ENCODE results near the gene CCAR1. TPM values are rescaled to one million over a fixed set of nuclear protein-coding genes. Genes with fewer than 3 reads are reported as not detected.
"Not testable (repeated sequence)": the region's sequence is repeated elsewhere in the genome, so short reads cannot be mapped to it uniquely, and the experiment has no call there.

The CCAR1 gene
- total and polyA plus RNA-seq, 2 of the 4 experiments (the other 2 are of a cell fraction): 35.1 to 60.8 TPM

- TF ChIP-seq CEBPB (IDR thresholded peaks at IDR 0.05; ENCODE audit: low read depth, low read length): no peak
- no peak for TF ChIP-seq RFX5 (IDR thresholded peaks at IDR 0.05; ENCODE audit: low read depth, low read length)
These were observed 105.9 kb downstream of the CCAR1 start, which contains the start of gene STOX1 (continued) for GRCh38 chr10:68826764-68827591.

- H2AFZ ChIP-seq (replicated peaks; ENCODE audit: low read length, poor library complexity); H2BK20ac ChIP-seq (ENCODE audit: low read depth, low read length); H3K36me3 ChIP-seq (ENCODE audit: control insufficient read depth, insufficient read depth, low read length); H3K4me2 ChIP-seq (ENCODE audit: low read depth, low read length); H3K4ac ChIP-seq (ENCODE audit: low read depth, low read length); intact Hi-C loops (cut with micrococcal nuclease); H2BK15ac ChIP-seq (ENCODE audit: low read depth, low read length); H2BK120ac ChIP-seq (ENCODE audit: low read depth, low read length); H3K9me1 ChIP-seq (ENCODE audit: insufficient read depth, low read length); H4K8ac ChIP-seq (ENCODE audit: low read depth in 2 of 2, low read length in 2 of 2); H4K5ac ChIP-seq (ENCODE audit: low read depth, low read length); H2AK5ac ChIP-seq (ENCODE audit: low read depth, low read length); H3K27ac ChIP-seq (ENCODE audit: insufficient read depth, low read length); BruUV-seq (replicated peaks); H2AK9ac ChIP-seq (replicated peaks; ENCODE audit: low read depth, low read length, poor library complexity); H3K9ac ChIP-seq (ENCODE audit: low read depth, low read length); H3K14ac ChIP-seq (replicated peaks; ENCODE audit: low read depth, low read length); H2BK5ac ChIP-seq (ENCODE audit: low read depth, low read length, poor library complexity, severe bottlenecking); H3K9me3 ChIP-seq (ENCODE audit: control insufficient read depth, insufficient read depth, low read length); in situ Hi-C loops (cut with MboI; ENCODE audit: low sequenced_read_pairs); H3K79me1 ChIP-seq (ENCODE audit: low read depth in 1 of 2, low read length in 2 of 2); H3K18ac ChIP-seq (ENCODE audit: low read depth, low read length); dilution Hi-C loops (cut with HindIII; ENCODE audit: low sequenced_read_pairs, unreplicated experiment); H3K56ac ChIP-seq (ENCODE audit: extremely low read depth, insufficient read depth, low read length); H3K23ac ChIP-seq (ENCODE audit: low read depth, low read length); H4K20me1 ChIP-seq (ENCODE audit: insufficient read depth, low read length); DNase-seq; H3K4me1 ChIP-seq (ENCODE audit: control insufficient read depth, insufficient read depth, low read length); H4K91ac ChIP-seq (ENCODE audit: insufficient read depth, low read depth, low read length): not testable (repeated sequence)
- peak; percentile 67 for ATAC-seq (ENCODE audit: low read depth)
- CTCF ChIA-PET: interaction anchor here (0.6 kb wide), 1 partner anchor 25 kb away, joined by 3 read pairs; no protein-coding TSS in a partner anchor
- Histone ChIP-seq H3K4me3 (ENCODE audit: insufficient read depth, low read depth, low read length) (peak overlapping the region; percentile 68), H3K27me3 (ENCODE audit: control insufficient read depth, insufficient read depth, low read length) (peaks cover 41% of the 10 kb centered on the region)
- no CpG with 5 or more reads among the region's 58 CpGs for WGBS, 2 experiments (ENCODE audit: extremely low coverage in 2 of 2, insufficient read length in 1 of 2)
- POLR2A ChIA-PET (ENCODE audit: unreplicated experiment): interaction anchor here (0.6 kb wide), 2 partner anchors 44 to 178 kb away, joined by 7 to 13 read pairs; no protein-coding TSS in a partner anchor
These were observed 106.5 kb downstream of the CCAR1 start for GRCh38 chr10:68827592-68827959.

DNA sequence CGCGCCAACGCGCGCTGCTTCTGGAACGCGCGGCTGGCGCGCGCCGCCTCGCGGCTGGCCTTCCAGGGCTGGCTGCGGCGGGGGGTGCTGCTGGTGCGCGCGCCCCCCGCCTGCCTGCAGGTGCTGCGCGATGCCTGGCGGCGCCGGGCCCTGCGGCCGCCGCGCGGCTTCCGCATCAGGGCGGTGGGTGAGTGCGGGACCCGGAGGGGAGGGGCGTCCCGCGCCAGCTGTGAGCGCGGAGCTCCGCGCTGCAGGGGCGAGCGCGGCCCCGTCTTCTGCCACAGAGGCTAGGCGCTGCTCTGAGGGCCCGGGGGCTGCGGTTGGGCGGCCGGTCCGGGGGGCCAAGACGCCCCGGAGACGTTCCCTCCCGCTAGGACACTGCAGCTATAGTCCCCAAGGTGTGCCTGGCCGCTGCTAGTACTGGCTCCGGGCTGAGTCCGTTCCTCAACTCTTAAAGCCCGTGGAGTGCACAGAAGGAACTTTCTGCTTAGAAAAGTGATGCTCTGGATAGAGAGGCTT, 107.1 kb downstream of the CCAR1 start:
- ATAC-seq (ENCODE audit: low read depth): peak; percentile 43
- H2AFZ ChIP-seq (replicated peaks; ENCODE audit: low read length, poor library complexity): peak overlapping the region; percentile 83
- H4K5ac ChIP-seq (ENCODE audit: low read depth, low read length); H2AK9ac ChIP-seq (replicated peaks; ENCODE audit: low read depth, low read length, poor library complexity); H3K56ac ChIP-seq (ENCODE audit: extremely low read depth, insufficient read depth, low read length); H2BK15ac ChIP-seq (ENCODE audit: low read depth, low read length); H3K9me3 ChIP-seq (ENCODE audit: control insufficient read depth, insufficient read depth, low read length); in situ Hi-C loops (cut with MboI; ENCODE audit: low sequenced_read_pairs); H2BK5ac ChIP-seq (ENCODE audit: low read depth, low read length, poor library complexity, severe bottlenecking); H3K9ac ChIP-seq (ENCODE audit: low read depth, low read length); dilution Hi-C loops (cut with HindIII; ENCODE audit: low sequenced_read_pairs, unreplicated experiment); H3K9me1 ChIP-seq (ENCODE audit: insufficient read depth, low read length); H4K8ac ChIP-seq (ENCODE audit: low read depth in 2 of 2, low read length in 2 of 2); H3K23ac ChIP-seq (ENCODE audit: low read depth, low read length); intact Hi-C loops (cut with micrococcal nuclease); H3K4me1 ChIP-seq (ENCODE audit: control insufficient read depth, insufficient read depth, low read length); H3K79me1 ChIP-seq (ENCODE audit: low read depth in 1 of 2, low read length in 2 of 2); H3K36me3 ChIP-seq (ENCODE audit: control insufficient read depth, insufficient read depth, low read length); H4K91ac ChIP-seq (ENCODE audit: insufficient read depth, low read depth, low read length); POLR2A ChIA-PET (ENCODE audit: unreplicated experiment); H3K27ac ChIP-seq (ENCODE audit: insufficient read depth, low read length); CTCF ChIA-PET; H3K4ac ChIP-seq (ENCODE audit: low read depth, low read length); H2BK120ac ChIP-seq (ENCODE audit: low read depth, low read length); H2BK20ac ChIP-seq (ENCODE audit: low read depth, low read length); BruUV-seq (replicated peaks); H2AK5ac ChIP-seq (ENCODE audit: low read depth, low read length); H3K18ac ChIP-seq (ENCODE audit: low read depth, low read length); H3K14ac ChIP-seq (replicated peaks; ENCODE audit: low read depth, low read length); H4K20me1 ChIP-seq (ENCODE audit: insufficient read depth, low read length); DNase-seq: not testable (repeated sequence)
- peaks cover 43% of the 10 kb centered on the region for H3K27me3 ChIP-seq (ENCODE audit: control insufficient read depth, insufficient read depth, low read length)
- 15% methylated on average over 4 of the region's 59 CpGs; no CpG with 5 or more reads in 1 of the 2 experiments for WGBS, 2 experiments (ENCODE audit: extremely low coverage in 2 of 2, insufficient read length in 1 of 2)
- peak overlapping the region; percentile 35 for H3K4me3 ChIP-seq (ENCODE audit: insufficient read depth, low read depth, low read length)
- H3K4me2 ChIP-seq (ENCODE audit: low read depth, low read length): peak overlapping the region; percentile 10; the same call in 1 of the 2 replicates

Data from IMR-90 (cell line).